Vagina (tissue), 2 donors: Measurements from ENCODE around the gene PI4KB. TPM values are rescaled to one million over a fixed set of nuclear protein-coding genes. Genes with fewer than 3 reads are reported as not detected.

ENCODE experiments used
- DNase-seq, 2 donors: peaks; one replicate each; pipeline ENCODE4 v3.0.0-alpha.2; 2017; ENCODE audit errors: extremely low spot score in 2 of 2
- H3K27ac ChIP-seq: fragments of 200-600 bp; sonication (generic); one replicate; pipeline ENCODE4 v1.5.1; 2019
- H3K27me3 ChIP-seq: fragments of 200-600 bp; sonication (generic); one replicate; pipeline ENCODE4 v1.5.1; 2019
- H3K36me3 ChIP-seq, 2 donors: fragments of 200-600 bp; sonication (generic); one replicate each; pipeline ENCODE4 v1.5.1; 2017 to 2019
- H3K4me1 ChIP-seq: fragments of 200-600 bp; sonication (generic); one replicate; pipeline ENCODE4 v1.5.1; 2019
- H3K4me3 ChIP-seq, 2 donors: fragments of 200-600 bp; sonication (generic); 1 replicate in 1 of 2; 2 replicates in 1 of 2; pipeline ENCODE4 v1.5.1; 2016 to 2019
- H3K9me3 ChIP-seq: fragments of 200-600 bp; sonication (generic); one replicate; pipeline ENCODE4 v1.5.1; 2019
- CTCF ChIP-seq, 3 experiments: fragments of 450-650 bp in 2 of 3; fragments of 200-600 bp in 1 of 3; sonication (generic) in 1 of 3; IDR thresholded peaks; one replicate each; pipeline ENCODE4 v1.5.1; 2017 to 2019; ENCODE audit warnings: antibody characterized with exemption in 3 of 3, mild to moderate bottlenecking in 2 of 3, moderate library complexity in 2 of 3
- POLR2A ChIP-seq, 2 donors: fragments of 450-650 bp; IDR thresholded peaks; one replicate each; pipeline ENCODE4 v1.6.1; 2017; ENCODE audit warnings: antibody characterized with exemption in 2 of 2, mild to moderate bottlenecking in 2 of 2, moderate library complexity in 2 of 2
- POLR2AphosphoS5 ChIP-seq, 2 donors: sonication (generic); formaldehyde crosslinking; IDR thresholded peaks; one replicate each; pipeline ENCODE4 v1.9.0; 2017; ENCODE audit warnings: antibody characterized with exemption in 2 of 2, mild to moderate bottlenecking in 2 of 2, low read depth in 1 of 2; ENCODE audit not compliant: insufficient read depth in 1 of 2
- intact Hi-C: fragments of 100-400 bp; cut with DNase I; formaldehyde crosslinking; loops from one replicate; pipeline ENCODE4 v1.15.1; 2023
- total RNA-seq: library from RNA; depleted of rRNA; stranded (reverse); fragments of >200 nt; gene quantifications from one replicate; pipeline ENCODE4 v1.2.3, GENCODE V29; 2016

The PI4KB gene
- total RNA-seq, 1 donor from 2014 or later, result 69.0 TPM

GRCh38 chr1:151311589-151312331, 15.5 kb downstream of the PI4KB start:
- Histone ChIP-seq H3K27ac (peak overlapping the region; percentile 88), H3K4me1 (peaks cover 63% of the 10 kb centered on the region), H3K9me3 (no peaks in the 10 kb centered on the region), H3K27me3 (no peaks in the 10 kb centered on the region), H3K4me3 (peak overlapping the region in 1 of 2 donors; percentile 11), H3K36me3 (peaks cover 0 to 53% of the 10 kb centered on the region in 2 donors)
- TF ChIP-seq POLR2A (IDR thresholded peaks at IDR 0.05) (no peak), POLR2AphosphoS5 (IDR thresholded peaks at IDR 0.05; ENCODE audit: insufficient read depth in 1 of 2, low read depth in 1 of 2) (peak; percentile 61 to 94), CTCF (IDR thresholded peaks at IDR 0.05) (no peak)
- DNase-seq, result peak in 1 of 2 donors; percentile 99
- intact Hi-C loops, result no loop called here

DNA sequence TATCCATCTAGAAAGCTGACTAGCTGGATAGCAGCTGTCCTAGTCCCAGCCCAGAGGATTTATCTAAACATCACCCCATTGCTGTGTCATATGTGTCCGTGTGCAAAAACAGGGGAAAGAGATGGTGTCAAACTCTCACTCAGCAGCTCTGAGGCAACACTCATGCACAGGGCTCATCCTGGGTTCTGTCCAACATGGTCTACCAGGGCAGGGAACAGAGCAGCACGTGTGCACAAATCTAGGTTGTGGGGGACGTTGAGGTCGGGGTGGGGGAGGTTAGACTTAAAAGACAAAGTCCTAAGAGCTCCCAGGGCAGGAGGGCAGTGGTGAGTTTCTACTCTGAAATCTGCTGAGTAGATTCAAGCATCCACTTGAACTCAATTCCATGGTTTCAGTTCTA, 16.2 kb downstream of the PI4KB start:
- Histone ChIP-seq H3K27ac (peak overlapping the region; percentile 88), H3K4me3 (peak overlapping the region in 1 of 2 donors; percentile 11), H3K36me3 (peaks cover 0 to 53% of the 10 kb centered on the region in 2 donors), H3K9me3 (no peaks in the 10 kb centered on the region), H3K4me1 (peaks cover 63% of the 10 kb centered on the region), H3K27me3 (no peaks in the 10 kb centered on the region)
- intact Hi-C loops, result no loop called here
- no peak for DNase-seq
- TF ChIP-seq POLR2A (IDR thresholded peaks at IDR 0.05) (no peak), CTCF (IDR thresholded peaks at IDR 0.05) (no peak), POLR2AphosphoS5 (IDR thresholded peaks at IDR 0.05; ENCODE audit: insufficient read depth in 1 of 2, low read depth in 1 of 2) (no peak)

GRCh38 chr1:151309811-151310323, 17.3 kb downstream of the PI4KB start:
- Histone ChIP-seq H3K27me3 (no peaks in the 10 kb centered on the region), H3K4me3 (no peak overlapping the region), H3K4me1 (peaks cover 55% of the 10 kb centered on the region), H3K27ac (peak overlapping the region; percentile 88), H3K36me3 (peaks cover 0 to 53% of the 10 kb centered on the region in 2 donors), H3K9me3 (no peaks in the 10 kb centered on the region)
- intact Hi-C loops, result no loop called here
- TF ChIP-seq CTCF (IDR thresholded peaks at IDR 0.05) (no peak), POLR2A (IDR thresholded peaks at IDR 0.05) (no peak), POLR2AphosphoS5 (IDR thresholded peaks at IDR 0.05; ENCODE audit: insufficient read depth in 1 of 2, low read depth in 1 of 2) (no peak)
- DNase-seq, result no peak

- DNase-seq, result no peak
- Histone ChIP-seq H3K4me1 (no peaks in the 10 kb centered on the region), H3K27ac (no peak overlapping the region), H3K4me3 (no peak overlapping the region), H3K27me3 (no peaks in the 10 kb centered on the region), H3K36me3 (peaks cover 14 to 92% of the 10 kb centered on the region in 2 donors), H3K9me3 (no peaks in the 10 kb centered on the region)
- TF ChIP-seq CTCF (IDR thresholded peaks at IDR 0.05), result no peak
- no peak for TF ChIP-seq POLR2A (IDR thresholded peaks at IDR 0.05)
- TF ChIP-seq POLR2AphosphoS5 (IDR thresholded peaks at IDR 0.05; ENCODE audit: insufficient read depth in 1 of 2, low read depth in 1 of 2), result no peak
- intact Hi-C loops, result no loop called here
These were observed 32.3 kb downstream of the PI4KB start for GRCh38 chr1:151294742-151295462.
